Measurements from ENCODE around the gene RCC1.
"Not testable (repeated sequence)": the region's sequence is repeated elsewhere in the genome, so short reads cannot be mapped to it uniquely, and the experiment has no call there.

The RCC1 gene

DNA sequence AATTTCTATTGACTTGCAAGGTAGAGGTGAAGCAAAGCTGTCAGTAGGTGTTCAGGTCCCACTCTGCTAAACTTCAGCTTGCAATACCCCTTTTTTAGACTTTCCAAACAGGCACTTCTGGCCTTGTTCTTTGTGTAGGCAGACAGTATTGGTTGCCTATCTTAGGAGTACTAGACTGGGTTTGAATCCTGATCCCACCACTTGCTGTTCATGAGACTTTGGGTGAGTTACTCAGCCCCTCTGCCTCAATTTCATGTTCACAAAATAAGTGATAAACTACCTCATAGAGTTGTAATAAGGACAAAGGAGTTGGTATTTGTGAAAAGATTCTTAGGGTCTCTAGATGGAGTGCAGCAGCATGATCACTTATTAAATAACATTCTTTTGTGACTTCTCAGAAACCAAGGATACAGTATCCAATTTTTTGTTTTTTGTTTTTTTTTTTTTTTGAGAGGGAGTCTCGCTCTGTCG, 5.2 kb downstream of the RCC1 start:
- DNase-seq (ENCODE audit: low read depth): no peak

GRCh38 chr1:28512058-28512611, 6.3 kb downstream of the RCC1 start:
- no peak for DNase-seq (ENCODE audit: low read depth)

GRCh38 chr1:28514445-28514933, 8.6 kb downstream of the RCC1 start:
- not testable (repeated sequence) for DNase-seq (ENCODE audit: low read depth)

DNA sequence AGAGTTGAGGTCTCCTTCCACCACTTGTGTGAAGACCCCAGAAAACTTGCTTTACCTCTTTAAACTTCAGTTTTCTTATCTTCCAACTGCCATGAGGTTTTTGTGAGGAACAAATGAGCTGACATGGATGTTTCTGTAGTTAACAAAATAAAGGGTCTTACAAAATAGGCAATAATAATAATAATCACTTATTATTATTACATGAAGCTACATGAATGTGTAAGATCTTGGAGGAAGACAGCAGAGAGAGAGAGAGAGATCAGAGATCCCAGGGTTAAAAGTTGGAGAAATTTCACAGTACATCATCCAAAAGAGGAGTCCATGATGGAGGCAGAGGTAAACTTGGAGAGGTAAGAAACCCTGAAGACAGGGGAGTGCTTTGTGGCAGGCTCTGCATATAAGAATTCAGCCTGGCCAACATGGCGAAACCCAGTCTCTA, 10.7 kb downstream of the RCC1 start:
- DNase-seq (ENCODE audit: low read depth): no peak

DNA sequence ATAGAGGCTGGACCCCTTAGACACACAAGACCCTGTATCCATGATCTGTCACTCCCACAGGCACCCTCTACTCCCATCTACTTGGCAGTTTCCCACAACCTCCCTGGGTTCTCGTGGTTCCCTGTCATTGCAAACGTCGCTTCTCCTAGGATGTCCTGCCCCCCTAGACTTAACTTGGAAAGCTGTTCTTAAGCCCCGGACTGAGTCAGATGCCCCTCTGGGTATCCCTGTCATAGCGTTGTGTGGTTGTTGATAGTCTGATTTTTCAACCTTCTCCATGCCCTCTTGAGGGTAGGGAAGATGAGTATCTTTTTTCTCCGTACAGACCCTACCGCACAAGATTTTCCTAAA, 11.8 kb downstream of the RCC1 start:
- no peak for DNase-seq (ENCODE audit: low read depth)

DNA sequence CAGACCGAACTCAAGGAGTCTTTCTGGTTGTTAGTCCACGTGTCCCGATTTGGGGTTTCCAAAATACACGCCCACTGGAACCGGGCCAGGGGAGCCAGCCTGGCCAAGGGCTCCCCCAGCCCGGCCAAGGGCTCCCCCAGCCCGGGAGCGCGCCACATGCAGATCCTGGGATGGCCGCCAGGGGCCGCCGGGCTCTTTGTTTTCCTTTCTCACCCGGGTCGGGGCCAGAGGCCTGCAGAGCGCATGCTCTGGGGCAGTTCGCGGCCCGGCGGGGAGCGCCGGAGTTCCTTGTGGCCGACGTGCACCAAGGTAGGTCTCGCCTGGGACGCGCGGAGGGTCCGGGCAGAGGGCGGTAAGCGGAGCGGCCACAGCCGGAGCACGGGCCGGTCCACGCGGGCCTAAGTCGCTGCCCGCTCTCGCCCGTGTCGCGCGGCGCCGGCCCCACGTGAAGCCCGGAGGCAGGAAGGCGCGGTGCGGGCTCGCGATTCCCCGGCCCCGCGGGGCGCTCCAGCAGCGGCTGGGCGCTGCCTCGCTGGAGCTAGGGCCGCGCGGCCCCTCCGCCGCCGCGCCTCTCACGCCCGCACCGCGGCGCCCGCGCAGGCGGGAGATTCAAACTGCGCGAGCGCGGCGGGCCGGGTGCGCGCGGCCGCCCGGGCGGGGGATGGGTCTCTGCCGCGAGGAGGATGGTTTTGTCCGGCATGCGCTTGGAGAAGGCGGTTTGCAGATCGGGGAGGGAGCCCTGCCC, 12.3 kb downstream of the RCC1 start:
- peak; percentile 77 for DNase-seq (ENCODE audit: low read depth)

DNA sequence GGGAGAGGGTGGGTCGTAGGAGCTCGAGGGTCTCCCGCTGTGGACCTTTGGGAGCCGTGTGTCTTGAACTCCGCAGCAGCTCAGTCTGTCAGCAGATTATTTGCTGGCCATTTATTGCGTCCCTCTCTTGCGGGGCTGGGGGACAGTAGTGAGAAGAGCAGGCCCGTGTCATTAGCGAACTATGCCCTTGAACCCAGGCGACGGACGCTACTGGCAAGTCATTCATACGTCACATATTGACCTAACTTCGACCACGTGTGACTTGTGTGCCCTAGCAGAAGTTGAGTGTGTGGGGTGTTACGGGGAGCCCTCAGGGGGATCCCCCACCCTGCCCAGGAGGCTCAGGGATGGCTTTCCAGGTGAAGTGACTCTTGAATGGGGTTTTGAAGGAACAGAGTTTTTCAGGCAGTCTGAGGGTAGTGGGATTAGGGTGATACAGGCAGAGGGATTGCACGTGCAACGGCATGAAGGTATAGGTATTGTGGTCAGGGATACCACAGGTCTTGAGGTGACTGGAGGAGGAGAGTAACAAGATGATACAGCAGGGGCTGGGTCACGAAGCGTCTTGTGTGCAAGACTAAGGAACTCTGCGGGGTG, 13.0 kb downstream of the RCC1 start:
- DNase-seq (ENCODE audit: low read depth): no peak

DNA sequence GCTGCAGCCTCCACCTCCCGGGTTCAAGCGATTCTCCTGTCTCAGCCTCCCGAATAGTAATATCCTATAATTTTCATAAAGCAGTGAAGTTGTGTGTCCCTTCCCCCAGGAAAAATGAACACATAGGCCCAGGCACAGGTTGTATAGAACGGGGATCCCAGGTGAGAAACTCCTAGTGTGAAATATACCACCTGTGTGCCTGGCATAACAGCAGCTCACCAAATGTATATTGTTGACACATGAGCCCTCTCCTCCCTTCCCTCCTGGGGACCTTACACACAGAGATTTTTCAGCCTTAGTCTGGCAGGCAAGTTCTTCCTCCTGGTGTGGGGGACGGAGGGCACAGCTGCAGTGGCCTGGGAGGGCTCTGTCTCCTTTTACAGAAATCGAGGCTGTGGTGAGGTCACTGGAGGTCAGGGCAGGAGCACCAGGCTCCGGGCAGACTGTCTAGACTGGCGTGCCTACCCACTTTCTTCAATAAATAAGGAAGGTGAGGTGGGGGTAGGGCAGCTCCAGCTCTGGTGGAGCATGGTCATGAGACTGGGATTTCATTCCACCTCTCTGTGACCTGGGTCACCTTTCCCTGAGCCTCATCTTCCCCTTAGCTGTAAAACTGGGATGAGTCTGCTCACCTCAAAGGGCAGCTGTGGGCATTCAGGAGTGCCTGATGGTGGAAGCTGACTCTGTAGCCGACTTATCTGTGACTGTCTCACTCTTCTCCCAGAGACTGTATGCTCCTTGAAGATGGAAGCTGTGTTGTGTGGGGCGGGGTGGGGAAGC, 14.3 kb downstream of the RCC1 start:
- no peak for DNase-seq (ENCODE audit: low read depth)

DNA sequence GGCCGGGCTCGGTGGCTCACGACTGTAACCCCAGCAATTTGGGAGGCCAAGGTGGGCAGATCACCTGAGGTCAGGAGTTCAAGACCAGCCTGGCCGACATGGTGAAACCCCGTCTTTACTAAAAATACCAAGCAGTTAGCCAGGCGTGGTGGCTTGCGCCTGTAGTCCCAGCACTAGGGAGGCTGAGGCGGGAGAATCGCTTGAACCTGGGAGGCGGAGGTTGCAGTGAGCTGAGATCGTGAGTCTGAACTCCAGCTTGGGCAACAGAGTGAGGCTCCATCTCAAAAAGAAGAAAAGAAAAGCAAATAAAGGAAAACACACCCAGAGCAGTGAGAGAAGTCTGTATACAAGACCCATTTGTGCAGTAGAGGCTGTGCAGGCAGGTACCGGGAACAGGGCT, 15.0 kb downstream of the RCC1 start:
- not testable (repeated sequence) for DNase-seq (ENCODE audit: low read depth)

GRCh38 chr1:28521502-28522164, 15.8 kb downstream of the RCC1 start:
- DNase-seq (ENCODE audit: low read depth): no peak

DNA sequence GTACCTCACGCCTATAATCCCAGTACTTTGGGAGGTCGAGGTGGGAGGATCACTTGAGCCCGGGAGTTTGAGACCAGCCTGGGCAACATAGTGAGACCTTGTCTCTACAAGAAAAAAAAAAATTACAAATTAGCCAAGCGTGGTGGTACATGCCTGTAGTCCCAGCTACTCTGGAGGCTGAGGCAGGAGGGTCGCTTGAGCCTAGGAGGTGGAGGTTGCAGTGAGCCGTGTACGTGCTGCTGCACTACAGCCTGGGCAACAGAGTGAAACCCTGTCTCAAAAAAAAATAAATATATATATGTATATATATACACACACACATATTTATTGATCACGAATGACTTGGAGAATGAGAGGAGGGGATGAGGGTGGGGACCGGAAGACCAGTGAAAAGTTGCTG, 16.7 kb downstream of the RCC1 start:
- not testable (repeated sequence) for DNase-seq (ENCODE audit: low read depth)

DNA sequence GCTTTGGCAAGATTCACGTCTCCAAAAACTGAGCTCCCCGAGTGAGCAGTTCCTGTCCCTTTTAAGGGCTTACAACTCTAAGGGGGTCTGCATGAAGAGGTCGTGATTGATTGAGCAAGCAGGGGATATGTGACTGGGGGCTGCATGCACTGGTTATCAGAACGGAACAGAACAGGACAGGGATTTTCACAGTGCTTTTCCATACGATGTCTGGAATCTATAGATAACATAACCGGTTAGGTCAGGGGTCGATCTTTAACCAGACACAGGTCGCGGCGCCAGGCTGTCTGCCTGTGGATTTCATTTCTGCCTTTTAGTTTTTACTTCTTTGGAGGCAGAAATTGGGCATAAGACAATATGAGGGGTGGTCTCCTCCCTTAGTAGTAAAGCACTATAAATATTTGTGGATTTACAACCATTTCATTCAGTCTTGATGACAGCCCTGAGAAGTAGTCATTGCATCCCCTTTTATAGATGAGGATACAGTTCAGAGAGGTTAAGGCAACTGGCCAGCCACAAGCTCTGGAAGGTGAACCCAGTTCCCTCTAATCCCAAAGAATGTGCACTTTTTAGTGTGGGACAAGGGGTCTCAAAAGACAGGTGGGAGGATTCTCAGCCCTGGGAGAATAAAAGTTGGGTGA, 19.3 kb downstream of the RCC1 start:
- not testable (repeated sequence) for DNase-seq (ENCODE audit: low read depth)

DNA sequence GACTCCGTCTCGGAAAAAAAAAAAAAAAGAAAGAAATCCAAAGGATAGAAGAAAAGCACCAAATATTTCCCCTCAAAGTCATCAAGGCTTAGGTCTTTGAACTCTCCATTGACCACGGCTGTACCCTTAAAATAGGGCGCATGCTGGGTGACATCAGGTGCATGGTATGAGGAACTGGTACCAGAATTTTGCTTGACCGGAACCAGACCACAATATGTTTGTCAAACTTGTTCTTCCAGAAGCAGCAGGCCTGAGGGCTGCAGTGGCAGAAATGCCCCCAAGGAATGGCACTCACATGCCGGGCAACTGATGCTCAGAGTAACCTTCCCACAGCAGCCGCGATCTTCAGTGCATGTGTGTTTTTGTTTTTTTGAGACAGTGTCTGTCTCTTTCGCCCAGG, 21.0 kb downstream of the RCC1 start:
- DNase-seq (ENCODE audit: low read depth): no peak

- no peak for DNase-seq (ENCODE audit: low read depth)
These were observed 24.6 kb downstream of the RCC1 start for GRCh38 chr1:28530456-28530855.

DNA sequence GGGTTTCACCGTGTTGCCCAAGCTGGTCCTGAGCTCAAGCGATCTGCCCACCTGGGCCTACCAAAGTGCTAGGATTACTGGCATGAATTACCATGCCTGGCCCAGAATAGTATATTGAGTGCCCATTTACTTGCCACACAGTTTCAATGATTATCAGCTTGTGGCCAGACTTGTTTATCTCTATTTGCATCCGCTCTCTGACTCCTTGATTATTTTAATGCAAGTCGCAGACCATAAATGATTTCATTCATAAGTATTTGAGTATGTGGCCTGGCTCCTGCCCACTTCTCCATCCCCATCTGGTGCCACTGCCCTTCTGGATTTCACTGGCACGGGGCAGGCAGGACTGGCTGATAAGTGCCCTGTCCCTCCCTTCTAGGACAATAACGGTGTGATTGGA, 28.8 kb downstream of the RCC1 start:
- DNase-seq (ENCODE audit: low read depth): no peak

GRCh38 chr1:28535180-28535579, 29.3 kb downstream of the RCC1 start:
- DNase-seq (ENCODE audit: low read depth): no peak

- DNase-seq (ENCODE audit: low read depth): no peak
These were observed 31.8 kb downstream of the RCC1 start for GRCh38 chr1:28537457-28538199.

DNA sequence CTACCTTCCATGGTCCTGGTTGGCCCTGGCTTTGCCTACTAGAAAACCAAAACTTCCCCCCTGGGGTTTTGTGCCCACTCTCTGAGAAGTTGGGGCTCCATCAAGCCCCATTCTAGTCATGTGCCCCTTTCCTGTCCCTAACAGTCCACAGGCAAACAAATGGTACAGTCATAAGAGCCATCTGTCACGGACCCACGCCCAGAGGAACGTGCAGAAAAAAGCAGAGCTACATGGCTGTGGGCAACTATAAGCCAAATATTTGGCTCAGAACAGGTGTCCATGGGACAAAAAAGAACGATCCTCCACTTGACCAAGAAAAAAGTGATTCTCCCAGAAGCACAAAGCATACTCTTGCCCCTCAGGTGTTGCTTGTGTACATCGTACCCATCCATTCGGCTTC, 32.4 kb downstream of the RCC1 start:
- DNase-seq (ENCODE audit: low read depth): no peak

DNA sequence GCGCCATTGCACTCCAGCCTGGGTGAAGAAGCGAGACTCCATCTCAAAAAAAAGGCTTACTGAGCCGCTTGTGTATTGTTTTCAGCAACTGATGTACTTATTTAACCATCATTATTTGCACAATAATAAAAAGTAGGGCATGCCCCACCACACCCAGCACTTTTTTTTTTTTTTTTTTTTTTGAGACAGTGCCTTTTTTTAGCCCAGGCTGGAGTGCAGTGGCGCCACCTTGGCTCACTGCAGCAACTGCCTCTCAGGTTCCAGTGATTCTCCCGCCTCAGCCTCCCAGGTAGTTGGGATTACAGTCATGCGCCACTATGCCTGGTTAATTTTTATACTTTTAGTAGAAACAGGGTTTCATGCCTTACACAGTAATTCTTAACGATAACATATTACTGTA, 34.8 kb downstream of the RCC1 start:
- no peak for DNase-seq (ENCODE audit: low read depth)

DNA sequence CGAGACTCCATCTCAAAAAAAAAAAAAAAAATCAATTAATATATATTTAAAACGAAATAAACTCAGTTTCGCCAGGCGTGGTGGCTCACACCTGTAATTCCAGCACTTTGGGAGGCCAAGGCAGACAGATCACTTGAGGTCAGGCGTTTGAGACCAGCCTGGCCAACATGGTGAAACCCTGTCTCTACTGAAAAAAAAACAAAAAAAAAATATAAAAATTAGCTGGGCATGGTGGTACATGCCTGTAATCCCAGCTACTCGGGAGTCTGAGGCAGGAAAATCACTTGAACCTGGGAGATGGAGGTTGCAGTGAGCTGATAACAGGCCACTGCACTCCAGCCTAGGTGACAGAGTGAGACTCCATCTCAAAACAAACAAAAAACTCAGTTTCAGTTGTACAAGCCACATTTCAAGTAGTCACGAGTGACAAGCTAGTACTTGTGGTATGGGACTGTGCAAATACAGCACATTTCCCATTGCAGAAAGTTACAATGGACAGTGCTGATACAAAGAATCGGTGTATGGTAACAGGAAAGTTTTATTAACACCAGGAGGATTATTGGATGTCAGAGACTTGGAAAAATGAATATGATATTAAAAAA, 35.7 kb downstream of the RCC1 start:
- not testable (repeated sequence) for DNase-seq (ENCODE audit: low read depth)
